ENCODE data around the gene COQ8A. TPM values are rescaled to one million over a fixed set of nuclear protein-coding genes. Genes with fewer than 3 reads are reported as not detected.

The COQ8A gene
- polyA plus RNA-seq, 1 of the 3 experiments (the other 2 are of a cell fraction) = 11.8 TPM

DNA sequence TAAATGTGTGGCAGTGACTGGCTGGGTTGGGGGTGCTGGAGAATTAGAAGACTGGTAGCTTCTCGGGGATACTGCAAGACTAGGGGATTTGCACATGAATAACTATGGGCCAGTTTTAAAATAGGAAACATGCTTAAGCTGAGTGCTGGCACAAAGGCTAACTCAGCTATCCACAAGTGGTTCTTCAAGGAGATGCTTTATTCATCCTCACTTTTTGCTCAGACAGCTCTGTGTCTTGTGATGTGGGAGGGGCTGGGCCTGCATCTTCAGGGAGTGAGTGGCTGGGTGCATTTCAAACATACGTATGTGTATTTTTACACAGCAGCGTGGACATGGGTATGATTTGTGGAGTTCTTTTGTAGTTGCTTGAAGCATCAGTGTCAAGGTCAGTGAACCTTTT lies 2.3 kb downstream of the COQ8A start:
- ChIA-PET CTCF (no interaction called here), POLR2A (no interaction called here)
- TF ChIP-seq GATA2 (CRISPR knock-in tag; IDR thresholded peaks at IDR 0.05) (no peak), SIN3A (IDR thresholded peaks at IDR 0.05; ENCODE audit: borderline replicate concordance, low read depth, low read length) (no peak), FOSL2 (IDR thresholded peaks at IDR 0.05; ENCODE audit: borderline replicate concordance, low read depth) (no peak), JUND (IDR thresholded peaks at IDR 0.05) (no peak), RFX5 (IDR thresholded peaks at IDR 0.05; ENCODE audit: low read length) (no peak), SMC3 (IDR thresholded peaks at IDR 0.05; ENCODE audit: low read depth, low read length) (no peak)
- no peaks in the 10 kb centered on the region for H4K20me1 ChIP-seq (ENCODE audit: insufficient read depth)
- no peak overlapping the region for H3K4me3 ChIP-seq (ENCODE audit: low read depth in 2 of 2, low read length in 1 of 2)
- H3K27ac ChIP-seq (ENCODE audit: low read depth in 2 of 2, low read length in 1 of 2) = no peak overlapping the region
- H3K36me3 ChIP-seq (replicated peaks in 1 of 2; ENCODE audit: control insufficient read depth in 1 of 2, insufficient read depth in 2 of 2, low read length in 1 of 2) = no peaks in the 10 kb centered on the region
- H2AFZ ChIP-seq (ENCODE audit: low read depth) = no peak overlapping the region
- no peak for DNase-seq
- no peaks in the 10 kb centered on the region for H3K27me3 ChIP-seq (ENCODE audit: insufficient read depth)
- H3K9ac ChIP-seq = no peak overlapping the region
- 86% methylated on average over 3 of the region's 3 CpGs for WGBS (ENCODE audit: low lambda C conversion rate)
- H3K4me2 ChIP-seq = no peak overlapping the region
- H3K79me2 ChIP-seq (ENCODE audit: insufficient read depth) = no peaks in the 10 kb centered on the region
- no peaks in the 10 kb centered on the region for H3K9me2 ChIP-seq
- peaks cover 6% of the 10 kb centered on the region for H3F3A ChIP-seq (replicated peaks; ENCODE audit: insufficient read depth)
- peaks cover 4 to 28% of the 10 kb centered on the region in 2 experiments; a peak in 2 of 4 replicates for H3K4me1 ChIP-seq (ENCODE audit: control insufficient read depth in 1 of 2, insufficient read depth in 2 of 2, low read depth in 1 of 2, low read length in 1 of 2)
- H3K9me3 ChIP-seq = no peaks in the 10 kb centered on the region

DNA sequence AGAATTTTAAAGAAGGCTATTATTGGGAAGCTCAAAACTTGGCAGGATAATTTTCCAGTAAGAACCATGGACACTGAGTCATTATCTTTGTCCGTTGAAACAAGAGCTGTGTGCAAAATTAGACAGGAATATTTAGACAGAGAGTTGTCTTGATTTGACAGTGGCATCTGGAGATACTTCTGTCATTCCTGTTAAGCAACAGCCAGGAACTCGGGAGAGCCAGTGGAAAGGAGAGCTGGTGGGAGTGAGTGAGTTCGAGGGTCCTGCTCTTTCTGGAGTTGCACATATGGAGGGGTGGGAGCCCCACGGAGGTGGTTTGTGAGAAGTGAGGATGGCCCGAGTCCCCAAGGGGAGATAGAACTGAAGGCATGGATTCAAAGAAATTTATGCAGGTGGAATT lies 3.1 kb downstream of the COQ8A start:
- no peaks in the 10 kb centered on the region for H3K9me3 ChIP-seq
- no peak overlapping the region for H3K9ac ChIP-seq
- H3K79me2 ChIP-seq (ENCODE audit: insufficient read depth) = no peaks in the 10 kb centered on the region
- H3K4me1 ChIP-seq (ENCODE audit: control insufficient read depth in 1 of 2, insufficient read depth in 2 of 2, low read depth in 1 of 2, low read length in 1 of 2) = peaks cover 4 to 28% of the 10 kb centered on the region in 2 experiments; a peak in 2 of 4 replicates
- TF ChIP-seq RFX5 (IDR thresholded peaks at IDR 0.05; ENCODE audit: low read length) (no peak), RCOR1 (IDR thresholded peaks at IDR 0.05; ENCODE audit: low read length) (no peak), NFIC (IDR thresholded peaks at IDR 0.05; ENCODE audit: borderline replicate concordance) (no peak), TEAD4 (IDR thresholded peaks at IDR 0.05; ENCODE audit: borderline replicate concordance, insufficient read depth) (no peak), EZH2phosphoT487 (IDR thresholded peaks at IDR 0.05; ENCODE audit: borderline replicate concordance, low read depth) (no peak), YY1 (IDR thresholded peaks at IDR 0.05; ENCODE audit: low read depth) (no peak), RAD21 (IDR thresholded peaks at IDR 0.05; ENCODE audit: low read length) (no peak), GATA2 (CRISPR knock-in tag; IDR thresholded peaks at IDR 0.05) (no peak)
- TF ChIP-seq, protein P1, sequence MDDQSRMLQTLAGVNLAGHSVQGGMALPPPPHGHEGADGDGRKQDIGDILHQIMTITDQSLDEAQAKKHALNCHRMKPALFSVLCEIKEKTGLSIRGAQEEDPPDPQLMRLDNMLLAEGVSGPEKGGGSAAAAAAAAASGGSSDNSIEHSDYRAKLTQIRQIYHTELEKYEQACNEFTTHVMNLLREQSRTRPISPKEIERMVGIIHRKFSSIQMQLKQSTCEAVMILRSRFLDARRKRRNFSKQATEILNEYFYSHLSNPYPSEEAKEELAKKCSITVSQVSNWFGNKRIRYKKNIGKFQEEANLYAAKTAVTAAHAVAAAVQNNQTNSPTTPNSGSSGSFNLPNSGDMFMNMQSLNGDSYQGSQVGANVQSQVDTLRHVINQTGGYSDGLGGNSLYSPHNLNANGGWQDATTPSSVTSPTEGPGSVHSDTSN (IDR thresholded peaks at IDR 0.05) = no peak
- TF ChIP-seq, protein P2, sequence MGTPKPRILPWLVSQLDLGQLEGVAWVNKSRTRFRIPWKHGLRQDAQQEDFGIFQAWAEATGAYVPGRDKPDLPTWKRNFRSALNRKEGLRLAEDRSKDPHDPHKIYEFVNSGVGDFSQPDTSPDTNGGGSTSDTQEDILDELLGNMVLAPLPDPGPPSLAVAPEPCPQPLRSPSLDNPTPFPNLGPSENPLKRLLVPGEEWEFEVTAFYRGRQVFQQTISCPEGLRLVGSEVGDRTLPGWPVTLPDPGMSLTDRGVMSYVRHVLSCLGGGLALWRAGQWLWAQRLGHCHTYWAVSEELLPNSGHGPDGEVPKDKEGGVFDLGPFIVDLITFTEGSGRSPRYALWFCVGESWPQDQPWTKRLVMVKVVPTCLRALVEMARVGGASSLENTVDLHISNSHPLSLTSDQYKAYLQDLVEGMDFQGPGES (IDR thresholded peaks at IDR 0.05; ENCODE audit: low read depth, low read length) = no peak
- TF ChIP-seq, protein P3, sequence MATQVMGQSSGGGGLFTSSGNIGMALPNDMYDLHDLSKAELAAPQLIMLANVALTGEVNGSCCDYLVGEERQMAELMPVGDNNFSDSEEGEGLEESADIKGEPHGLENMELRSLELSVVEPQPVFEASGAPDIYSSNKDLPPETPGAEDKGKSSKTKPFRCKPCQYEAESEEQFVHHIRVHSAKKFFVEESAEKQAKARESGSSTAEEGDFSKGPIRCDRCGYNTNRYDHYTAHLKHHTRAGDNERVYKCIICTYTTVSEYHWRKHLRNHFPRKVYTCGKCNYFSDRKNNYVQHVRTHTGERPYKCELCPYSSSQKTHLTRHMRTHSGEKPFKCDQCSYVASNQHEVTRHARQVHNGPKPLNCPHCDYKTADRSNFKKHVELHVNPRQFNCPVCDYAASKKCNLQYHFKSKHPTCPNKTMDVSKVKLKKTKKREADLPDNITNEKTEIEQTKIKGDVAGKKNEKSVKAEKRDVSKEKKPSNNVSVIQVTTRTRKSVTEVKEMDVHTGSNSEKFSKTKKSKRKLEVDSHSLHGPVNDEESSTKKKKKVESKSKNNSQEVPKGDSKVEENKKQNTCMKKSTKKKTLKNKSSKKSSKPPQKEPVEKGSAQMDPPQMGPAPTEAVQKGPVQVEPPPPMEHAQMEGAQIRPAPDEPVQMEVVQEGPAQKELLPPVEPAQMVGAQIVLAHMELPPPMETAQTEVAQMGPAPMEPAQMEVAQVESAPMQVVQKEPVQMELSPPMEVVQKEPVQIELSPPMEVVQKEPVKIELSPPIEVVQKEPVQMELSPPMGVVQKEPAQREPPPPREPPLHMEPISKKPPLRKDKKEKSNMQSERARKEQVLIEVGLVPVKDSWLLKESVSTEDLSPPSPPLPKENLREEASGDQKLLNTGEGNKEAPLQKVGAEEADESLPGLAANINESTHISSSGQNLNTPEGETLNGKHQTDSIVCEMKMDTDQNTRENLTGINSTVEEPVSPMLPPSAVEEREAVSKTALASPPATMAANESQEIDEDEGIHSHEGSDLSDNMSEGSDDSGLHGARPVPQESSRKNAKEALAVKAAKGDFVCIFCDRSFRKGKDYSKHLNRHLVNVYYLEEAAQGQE (IDR thresholded peaks at IDR 0.05; ENCODE audit: low read depth, low read length) = no peak
- TF ChIP-seq, protein P4, sequence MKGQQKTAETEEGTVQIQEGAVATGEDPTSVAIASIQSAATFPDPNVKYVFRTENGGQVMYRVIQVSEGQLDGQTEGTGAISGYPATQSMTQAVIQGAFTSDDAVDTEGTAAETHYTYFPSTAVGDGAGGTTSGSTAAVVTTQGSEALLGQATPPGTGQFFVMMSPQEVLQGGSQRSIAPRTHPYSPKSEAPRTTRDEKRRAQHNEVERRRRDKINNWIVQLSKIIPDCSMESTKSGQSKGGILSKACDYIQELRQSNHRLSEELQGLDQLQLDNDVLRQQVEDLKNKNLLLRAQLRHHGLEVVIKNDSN (IDR thresholded peaks at IDR 0.05; ENCODE audit: borderline replicate concordance, low read depth) = no peak
- H3K4me3 ChIP-seq (ENCODE audit: low read depth in 2 of 2, low read length in 1 of 2) = no peak overlapping the region
- 62% methylated on average over 5 of the region's 5 CpGs for WGBS (ENCODE audit: low lambda C conversion rate)
- no peaks in the 10 kb centered on the region for H3K27me3 ChIP-seq (ENCODE audit: insufficient read depth)
- ChIA-PET POLR2A (no interaction called here), CTCF (no interaction called here)
- H2AFZ ChIP-seq (ENCODE audit: low read depth) = no peak overlapping the region
- H4K20me1 ChIP-seq (ENCODE audit: insufficient read depth) = no peaks in the 10 kb centered on the region
- no peak overlapping the region for H3K27ac ChIP-seq (ENCODE audit: low read depth in 2 of 2, low read length in 1 of 2)
- peaks cover 6% of the 10 kb centered on the region for H3F3A ChIP-seq (replicated peaks; ENCODE audit: insufficient read depth)
- no peak overlapping the region for H3K4me2 ChIP-seq
- no peak for DNase-seq
- no peaks in the 10 kb centered on the region for H3K36me3 ChIP-seq (replicated peaks in 1 of 2; ENCODE audit: control insufficient read depth in 1 of 2, insufficient read depth in 2 of 2, low read length in 1 of 2)
- no peaks in the 10 kb centered on the region for H3K9me2 ChIP-seq
